WI38 (cell line): Measurements from ENCODE around the gene FSTL1.

Experiments used
- H3K4me3 ChIP-seq: 2 replicates; pipeline ENCODE4 v1.5.1; 2011; ENCODE audit warnings: low read depth, mild to moderate bottlenecking, control low read depth, low read length
- CTCF ChIP-seq: IDR thresholded peaks from 2 replicates; pipeline ENCODE4 v1.5.1; 2012; ENCODE audit warnings: low read depth, mild to moderate bottlenecking, control low read depth, low read length

Gene FSTL1

DNA sequence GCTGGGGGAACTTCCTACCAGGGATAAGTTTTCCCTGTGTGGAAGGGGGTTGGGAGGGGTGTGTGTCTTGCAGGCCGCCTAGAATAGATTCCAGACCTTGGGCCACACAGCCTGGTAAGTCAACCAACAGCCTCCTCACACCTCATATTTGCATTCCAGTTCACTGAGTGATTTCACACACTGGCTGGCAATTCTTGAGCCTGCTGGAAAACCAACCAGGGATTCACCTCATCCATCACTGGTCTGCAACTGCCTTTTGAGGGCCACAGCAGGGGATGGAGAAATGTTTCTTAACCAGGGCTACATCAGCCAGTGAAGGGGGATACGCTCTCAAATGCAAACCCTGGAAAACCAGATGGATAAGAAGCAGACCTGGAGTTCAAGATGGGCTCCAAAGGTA is 2.0 kb downstream of the FSTL1 start:
- H3K4me3 ChIP-seq = peak overlapping the region; percentile 93

GRCh38 chr3:120446891-120447668 is 3.7 kb downstream of the FSTL1 start:
- no peak for TF ChIP-seq CTCF
- H3K4me3 ChIP-seq = 0 out of 2 replicates have a peak overlapping the region, but pooled peaks have one; percentile 3

More for the DNA sequence above, 2.0 kb downstream of the FSTL1 start:
- no peak for TF ChIP-seq CTCF

- no peak overlapping the region for H3K4me3 ChIP-seq
- TF ChIP-seq CTCF = no peak
Measured at GRCh38 chr3:120445654-120446053, 5.1 kb downstream of the FSTL1 start.

GRCh38 chr3:120443626-120444123 is 7.1 kb downstream of the FSTL1 start:
- no peak overlapping the region for H3K4me3 ChIP-seq
- no peak for TF ChIP-seq CTCF

DNA sequence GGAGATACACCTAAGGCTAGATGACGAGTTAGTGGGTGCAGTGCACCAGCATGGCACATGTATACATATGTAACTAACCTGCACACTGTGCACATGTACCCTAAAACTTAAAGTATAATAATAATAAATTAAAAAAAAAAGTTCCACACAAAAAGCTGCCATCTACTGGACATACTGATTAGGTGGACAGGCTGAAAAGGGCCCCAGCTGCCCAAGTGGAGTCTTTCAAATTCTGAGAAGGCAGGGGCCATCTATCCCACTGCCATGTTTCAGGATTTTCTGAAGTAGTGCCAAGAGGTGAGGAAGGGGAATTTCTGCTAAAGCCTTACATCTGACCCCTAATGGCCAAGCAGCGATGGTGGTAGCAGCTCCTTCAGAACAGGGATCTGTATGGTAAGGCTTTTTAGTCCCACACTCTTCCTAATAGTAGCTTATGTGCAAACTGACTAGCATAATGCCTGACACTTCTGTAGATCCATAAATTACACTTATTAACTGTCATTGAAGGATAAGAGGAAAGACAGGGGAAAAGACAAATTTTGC is 7.7 kb downstream of the FSTL1 start:
- TF ChIP-seq CTCF = peak; percentile 25; the same call in 1 of the 2 replicates

GRCh38 chr3:120441776-120442175 is 9.0 kb downstream of the FSTL1 start:
- H3K4me3 ChIP-seq = no peak overlapping the region

More for the DNA sequence above, 7.7 kb downstream of the FSTL1 start:
- H3K4me3 ChIP-seq = no peak overlapping the region

More at GRCh38 chr3:120441776-120442175, 9.0 kb downstream of the FSTL1 start:
- no peak for TF ChIP-seq CTCF
